NCI-H1105 treated with DMSO at 0.1 percent for 48 hours (cell line): ENCODE results near the gene RASGRP2.

Experiments
- DNase-seq: peaks from one replicate; lab custom pipeline; 2025; lab: John Stamatoyannopoulos, UW

RASGRP2 gene

GRCh38 chr11:64743591-64744543, at the start of gene RASGRP2:
Gene RASGRP2, minus strand, starts transcription at chr11:64744142. Its CDS starts 1,276 bp downstream, at chr11:64742866.
- peak; percentile 11 for DNase-seq

- DNase-seq = no peak
These were observed 48.5 kb upstream of the RASGRP2 start for GRCh38 chr11:64792482-64792881.

- DNase-seq = no peak
These were observed 47.9 kb upstream of the RASGRP2 start for GRCh38 chr11:64791781-64792291.

- DNase-seq = no peak
These were observed 46.5 kb upstream of the RASGRP2 start for GRCh38 chr11:64790205-64791095.

- DNase-seq = no peak
These were observed 45.6 kb upstream of the RASGRP2 start for GRCh38 chr11:64789331-64790204.

GRCh38 chr11:64788321-64789215, 44.6 kb upstream of the RASGRP2 start:
- DNase-seq = no peak

GRCh38 chr11:64787526-64788320, 43.8 kb upstream of the RASGRP2 start:
- DNase-seq = no peak

- DNase-seq = no peak
These were observed 42.4 kb upstream of the RASGRP2 start for GRCh38 chr11:64786308-64786707.

GRCh38 chr11:64784813-64785581, 41.1 kb upstream of the RASGRP2 start:
- DNase-seq = no peak

GRCh38 chr11:64778473-64779298, 34.7 kb upstream of the RASGRP2 start, which contains the start of gene SF1:
Gene SF1, minus strand, starts transcription at chr11:64778542. Its CDS starts 150 bp downstream, at chr11:64778392.
- peak; percentile 100 for DNase-seq

GRCh38 chr11:64778223-64778472, 34.2 kb upstream of the RASGRP2 start:
- no peak for DNase-seq

GRCh38 chr11:64777449-64778222, 33.7 kb upstream of the RASGRP2 start:
- peak; percentile 72 for DNase-seq

GRCh38 chr11:64776875-64777274, 32.9 kb upstream of the RASGRP2 start:
- no peak for DNase-seq

GRCh38 chr11:64776425-64776824, 32.5 kb upstream of the RASGRP2 start:
- DNase-seq = no peak

GRCh38 chr11:64774144-64774543, 30.2 kb upstream of the RASGRP2 start:
- no peak for DNase-seq

- no peak for DNase-seq
These were observed 28.5 kb upstream of the RASGRP2 start for GRCh38 chr11:64772303-64773018.

- no peak for DNase-seq
These were observed 27.9 kb upstream of the RASGRP2 start for GRCh38 chr11:64771861-64772260.
